ENCODE results near the gene POU6F2.

DNA sequence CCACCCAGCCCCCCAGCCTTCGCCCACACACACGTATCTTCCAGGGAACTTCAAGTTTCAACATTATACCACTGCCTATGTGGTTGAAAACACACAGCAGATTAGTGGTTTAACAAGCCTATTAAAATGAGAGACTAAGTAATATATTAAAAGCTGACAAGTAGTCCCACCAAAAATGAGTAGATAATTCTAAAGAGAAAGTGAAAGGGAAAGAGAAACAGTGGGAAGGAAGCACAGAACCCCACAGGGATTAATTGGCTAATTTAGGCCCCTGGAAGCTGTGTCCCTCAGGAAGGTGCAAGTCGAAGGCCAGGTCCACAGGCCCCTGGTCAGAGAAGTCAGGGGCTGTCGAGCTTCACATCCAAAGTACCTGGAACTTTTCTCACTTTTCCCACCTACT is 378.0 kb downstream of the POU6F2 start:
- TF ChIP-seq, protein P1, sequence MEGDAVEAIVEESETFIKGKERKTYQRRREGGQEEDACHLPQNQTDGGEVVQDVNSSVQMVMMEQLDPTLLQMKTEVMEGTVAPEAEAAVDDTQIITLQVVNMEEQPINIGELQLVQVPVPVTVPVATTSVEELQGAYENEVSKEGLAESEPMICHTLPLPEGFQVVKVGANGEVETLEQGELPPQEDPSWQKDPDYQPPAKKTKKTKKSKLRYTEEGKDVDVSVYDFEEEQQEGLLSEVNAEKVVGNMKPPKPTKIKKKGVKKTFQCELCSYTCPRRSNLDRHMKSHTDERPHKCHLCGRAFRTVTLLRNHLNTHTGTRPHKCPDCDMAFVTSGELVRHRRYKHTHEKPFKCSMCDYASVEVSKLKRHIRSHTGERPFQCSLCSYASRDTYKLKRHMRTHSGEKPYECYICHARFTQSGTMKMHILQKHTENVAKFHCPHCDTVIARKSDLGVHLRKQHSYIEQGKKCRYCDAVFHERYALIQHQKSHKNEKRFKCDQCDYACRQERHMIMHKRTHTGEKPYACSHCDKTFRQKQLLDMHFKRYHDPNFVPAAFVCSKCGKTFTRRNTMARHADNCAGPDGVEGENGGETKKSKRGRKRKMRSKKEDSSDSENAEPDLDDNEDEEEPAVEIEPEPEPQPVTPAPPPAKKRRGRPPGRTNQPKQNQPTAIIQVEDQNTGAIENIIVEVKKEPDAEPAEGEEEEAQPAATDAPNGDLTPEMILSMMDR (IDR thresholded peaks at IDR 0.05): no peak
- no peak for TF ChIP-seq EP300 (IDR thresholded peaks at IDR 0.05)
- TF ChIP-seq POLR2A (IDR thresholded peaks at IDR 0.05): no peak
